ENCODE data around the gene GABRG3. TPM values are rescaled to one million over a fixed set of nuclear protein-coding genes. Genes with fewer than 3 reads are reported as not detected.

Gene GABRG3
- total and polyA plus RNA-seq, 10 of the 15 experiments (the other 5 are each of a cell fraction or from before 2014, with no cell fraction given) = 0.15 TPM; not detected in 9

GRCh38 chr15:26941489-26941888 is 29.5 kb upstream of the GABRG3 start:
- intact Hi-C loops (cut with micrococcal nuclease; ENCODE audit: unreplicated experiment) (no loop called here), in situ Hi-C loops (cut with MboI) (no loop called here)
- Histone ChIP-seq H3K4me1 (ENCODE audit: control insufficient read depth, insufficient read depth, low read length) (no peaks in the 10 kb centered on the region), H3K27me3 (replicated peaks in 1 of 2; ENCODE audit: control insufficient read depth in 2 of 2, insufficient read depth in 2 of 2, low read length in 1 of 2) (no peaks in the 10 kb centered on the region), H3K4me3 (no peak overlapping the region), H3K27ac (ENCODE audit: control insufficient read depth, insufficient read depth) (no peak overlapping the region), H3K36me3 (ENCODE audit: control insufficient read depth in 2 of 2, insufficient read depth in 2 of 2, low read length in 1 of 2) (no peaks in the 10 kb centered on the region), H3K4me2 (ENCODE audit: control insufficient read depth, insufficient read depth) (no peak overlapping the region), H4K20me1 (ENCODE audit: control insufficient read depth, insufficient read depth) (no peaks in the 10 kb centered on the region), H3K9ac (ENCODE audit: control insufficient read depth, insufficient read depth, low read length) (no peak overlapping the region), H2AFZ (ENCODE audit: control insufficient read depth, low read depth, low read length) (no peak overlapping the region), H3K79me2 (ENCODE audit: control insufficient read depth, insufficient read depth, low read length) (no peaks in the 10 kb centered on the region), H3K9me3 (replicated peaks; ENCODE audit: control insufficient read depth, insufficient read depth, low read length) (peaks cover under 1% of the 10 kb centered on the region; the same call in 2 of the 3 replicates)
- DNase-seq (ENCODE audit: low read depth, low spot score) (no peak), FAIRE-seq (no peak), ATAC-seq (no peak)
- TF ChIP-seq GATAD2B (conservative IDR thresholded peaks at IDR 0.05; ENCODE audit: low read depth) (no peak), ZNF687 (IDR thresholded peaks at IDR 0.05) (no peak), ZNF592 (IDR thresholded peaks at IDR 0.05) (no peak), SMAD5 (IDR thresholded peaks at IDR 0.05; ENCODE audit: low read depth) (no peak), CHD1 (IDR thresholded peaks at IDR 0.05; ENCODE audit: low read depth, low read length) (no peak), RUNX3 (IDR thresholded peaks at IDR 0.05; ENCODE audit: low read length) (no peak), USF2 (IDR thresholded peaks at IDR 0.05; ENCODE audit: borderline replicate concordance, low read depth, low read length) (no peak), YY1 (IDR thresholded peaks at IDR 0.05; ENCODE audit: low read depth, low read length) (no peak), ZNF217 (IDR thresholded peaks at IDR 0.05) (no peak), TCF12 (IDR thresholded peaks at IDR 0.05; ENCODE audit: low read depth, low read length) (no peak)
- ChIA-PET SMC1A (ENCODE audit: uncharacterized antibody, unreplicated experiment) (no interaction called here), CTCF (no interaction called here), RAD21 (ENCODE audit: unreplicated experiment) (no interaction called here), POLR2A (no interaction called here)
- WGBS (ENCODE audit: insufficient coverage, insufficient replicate concordance, low lambda C conversion rate, missing lambda C conversion rate) = 40% methylated on average over 5 of the region's 5 CpGs
- no TSS peak for BruUV-seq (replicated peaks)
